ENCODE measurements around the gene AHRR.

The AHRR gene

DNA sequence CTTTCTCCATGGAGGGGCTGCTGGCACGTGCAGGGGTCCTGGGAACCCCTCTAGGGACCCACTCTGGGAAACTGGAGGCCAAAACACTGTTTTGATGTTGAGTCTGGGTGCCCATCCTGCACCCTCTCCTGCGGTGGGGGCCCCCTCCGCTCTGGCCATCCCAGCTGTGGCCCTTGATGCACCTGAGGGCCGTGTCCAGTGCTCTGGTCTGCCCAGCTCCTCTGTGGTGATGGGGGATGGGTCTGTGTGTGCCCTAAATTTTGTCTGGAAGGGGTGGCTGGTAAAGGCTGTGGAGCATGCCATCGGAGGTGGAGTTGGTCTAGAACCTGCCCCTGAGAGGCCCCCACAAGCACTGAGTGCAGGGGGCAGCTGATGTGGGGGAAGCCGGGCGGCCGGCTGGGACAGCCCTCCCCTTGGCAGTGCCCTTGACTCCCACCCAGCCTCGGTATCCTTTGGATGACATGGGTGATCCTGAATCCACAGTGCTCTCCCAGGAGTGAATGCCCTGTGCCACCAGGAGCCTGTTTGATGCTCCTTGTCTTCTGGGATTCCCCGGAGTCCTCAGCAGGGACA lies 26.3 kb downstream of the AHRR start:
- DNase-seq, result no peak

DNA sequence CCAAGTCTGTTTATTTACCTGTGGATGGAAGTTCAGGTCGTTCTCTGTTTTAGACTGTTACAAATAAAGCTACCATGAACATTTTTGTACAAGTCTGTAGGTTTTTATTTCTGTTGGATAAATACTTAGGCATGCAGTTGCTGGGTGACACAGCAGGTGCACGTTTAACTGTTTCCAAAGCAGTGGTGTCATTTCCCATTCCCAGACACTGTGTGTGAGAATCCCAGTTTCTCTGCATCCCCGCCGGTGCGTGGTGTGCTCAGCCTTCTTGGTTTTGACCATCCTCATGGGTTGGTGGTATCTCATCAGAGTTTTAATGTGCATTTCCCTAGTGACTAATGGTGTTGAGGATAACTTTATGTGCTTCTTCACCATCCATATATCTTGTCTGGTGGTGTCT lies 27.2 kb downstream of the AHRR start:
- DNase-seq, result no peak

DNA sequence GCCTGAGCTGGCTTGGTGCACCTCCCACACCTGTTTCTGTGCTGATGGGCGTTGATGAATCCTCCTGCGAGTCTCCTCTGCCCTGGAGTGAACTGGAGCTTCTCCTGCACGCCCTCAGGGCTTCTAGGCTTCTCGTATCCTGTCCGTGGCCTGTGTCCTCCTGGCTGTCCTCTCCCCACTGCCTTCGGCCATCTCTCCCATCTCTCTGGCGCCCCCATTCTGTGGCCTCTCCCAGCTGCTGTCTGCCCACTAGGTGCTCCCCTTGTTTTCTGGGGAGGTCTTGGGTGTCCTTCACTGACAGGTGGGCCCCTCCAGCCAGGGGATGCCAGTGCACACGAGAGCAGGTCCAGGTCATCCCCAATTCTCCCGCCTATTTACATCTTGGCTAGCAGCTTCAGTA lies 28.8 kb downstream of the AHRR start:
- DNase-seq, result no peak

DNA sequence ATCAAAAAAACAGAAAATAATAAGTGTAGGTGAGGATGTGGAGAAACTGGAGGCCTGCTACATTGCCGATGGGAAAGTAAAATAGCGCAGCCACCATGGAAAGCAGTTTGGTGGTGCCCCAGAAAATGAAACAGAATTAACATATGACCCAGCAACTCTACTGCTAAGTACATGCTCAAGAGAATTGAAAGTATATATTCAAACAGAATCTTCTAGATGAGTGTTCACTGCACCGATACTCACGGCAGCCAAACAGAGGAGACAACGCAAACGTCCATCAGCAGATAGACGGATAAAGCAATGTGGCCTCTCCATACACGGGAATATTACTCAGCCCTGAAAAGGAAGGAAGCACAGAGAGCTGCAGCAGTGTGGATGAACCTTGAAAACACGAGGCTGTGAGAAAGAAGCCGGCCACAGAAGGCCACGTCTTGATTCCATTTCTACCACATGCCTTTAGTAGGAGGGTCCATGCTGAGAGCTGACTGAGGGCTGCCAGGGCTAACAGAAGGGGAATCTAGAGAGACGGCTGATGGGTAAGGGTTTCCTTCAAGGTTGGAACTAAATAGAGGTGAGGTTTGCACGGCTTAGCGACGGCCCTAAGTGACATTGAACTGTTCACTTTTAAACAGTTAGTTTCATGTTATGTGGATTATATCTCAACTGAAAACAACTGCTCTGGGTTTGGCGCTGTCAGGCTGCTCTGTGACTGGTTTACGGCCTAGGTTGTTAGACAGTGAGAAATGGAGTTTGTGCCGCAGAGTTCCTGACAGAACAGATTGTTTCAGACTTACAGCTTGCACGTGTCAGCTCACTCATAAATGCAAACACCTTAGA lies 29.8 kb downstream of the AHRR start:
- DNase-seq, result no peak

DNA sequence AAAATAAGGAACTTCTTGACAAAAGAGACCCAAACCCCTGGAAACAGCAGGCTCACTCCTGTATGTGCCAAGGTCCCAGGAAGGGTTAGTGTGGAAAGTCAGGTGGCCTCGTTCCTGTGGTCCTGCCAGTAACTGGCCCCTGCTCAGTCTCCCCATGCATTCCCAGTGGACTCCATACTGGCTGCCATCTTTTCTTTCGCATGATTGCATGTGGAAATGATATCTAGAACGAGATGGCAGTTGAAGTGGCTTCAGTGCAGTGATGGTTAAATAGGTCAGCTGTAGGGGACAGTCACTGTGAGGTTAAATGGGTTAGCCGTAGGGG lies 30.4 kb downstream of the AHRR start:
- DNase-seq, result no peak

DNA sequence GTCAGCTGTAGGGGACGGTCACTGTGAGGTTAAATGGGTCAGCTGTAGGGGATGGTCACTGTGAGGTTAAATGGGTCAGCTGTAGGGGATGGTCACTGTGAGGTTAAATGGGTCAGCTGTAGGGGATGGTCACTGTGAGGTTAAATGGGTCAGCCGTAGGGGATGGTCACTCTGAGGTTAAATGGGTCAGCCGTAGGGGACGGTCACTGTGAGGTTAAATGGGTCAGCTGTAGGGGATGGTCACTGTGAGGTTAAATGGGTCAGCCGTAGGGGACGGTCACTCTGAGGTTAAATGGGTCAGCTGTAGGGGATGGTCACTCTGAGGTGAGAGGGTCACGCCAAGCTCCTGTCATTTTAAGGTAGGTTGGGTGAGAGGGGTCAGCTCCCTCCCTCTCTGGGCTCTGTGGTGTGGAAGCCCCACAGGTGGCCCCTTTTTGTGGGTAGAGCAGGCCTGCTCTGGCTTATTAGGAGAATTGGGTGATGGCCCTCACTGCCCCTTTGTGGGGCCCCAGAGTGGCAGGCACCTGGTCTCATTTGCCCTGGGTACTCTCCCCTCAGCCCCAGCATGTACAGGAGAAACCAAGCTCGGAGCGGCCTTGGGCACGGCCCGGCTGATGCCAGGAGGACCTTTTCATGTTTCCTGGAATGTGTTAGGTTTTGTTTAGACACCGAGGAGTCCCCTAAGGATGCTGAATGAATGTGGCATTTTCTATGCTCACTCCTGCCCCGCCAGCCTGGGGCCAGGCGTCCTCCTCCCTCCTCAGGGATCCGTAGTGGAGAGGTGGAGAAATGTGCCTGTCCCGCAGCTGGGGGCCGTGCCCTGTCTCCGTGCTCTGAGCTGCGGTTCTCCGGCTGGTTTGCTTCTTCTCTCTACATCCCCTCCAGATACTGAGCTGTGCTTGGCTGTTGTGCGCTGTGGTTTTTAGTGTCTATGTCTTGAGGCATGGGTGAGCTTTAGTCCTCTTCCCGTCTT lies 31.4 kb downstream of the AHRR start:
- DNase-seq, result no peak

DNA sequence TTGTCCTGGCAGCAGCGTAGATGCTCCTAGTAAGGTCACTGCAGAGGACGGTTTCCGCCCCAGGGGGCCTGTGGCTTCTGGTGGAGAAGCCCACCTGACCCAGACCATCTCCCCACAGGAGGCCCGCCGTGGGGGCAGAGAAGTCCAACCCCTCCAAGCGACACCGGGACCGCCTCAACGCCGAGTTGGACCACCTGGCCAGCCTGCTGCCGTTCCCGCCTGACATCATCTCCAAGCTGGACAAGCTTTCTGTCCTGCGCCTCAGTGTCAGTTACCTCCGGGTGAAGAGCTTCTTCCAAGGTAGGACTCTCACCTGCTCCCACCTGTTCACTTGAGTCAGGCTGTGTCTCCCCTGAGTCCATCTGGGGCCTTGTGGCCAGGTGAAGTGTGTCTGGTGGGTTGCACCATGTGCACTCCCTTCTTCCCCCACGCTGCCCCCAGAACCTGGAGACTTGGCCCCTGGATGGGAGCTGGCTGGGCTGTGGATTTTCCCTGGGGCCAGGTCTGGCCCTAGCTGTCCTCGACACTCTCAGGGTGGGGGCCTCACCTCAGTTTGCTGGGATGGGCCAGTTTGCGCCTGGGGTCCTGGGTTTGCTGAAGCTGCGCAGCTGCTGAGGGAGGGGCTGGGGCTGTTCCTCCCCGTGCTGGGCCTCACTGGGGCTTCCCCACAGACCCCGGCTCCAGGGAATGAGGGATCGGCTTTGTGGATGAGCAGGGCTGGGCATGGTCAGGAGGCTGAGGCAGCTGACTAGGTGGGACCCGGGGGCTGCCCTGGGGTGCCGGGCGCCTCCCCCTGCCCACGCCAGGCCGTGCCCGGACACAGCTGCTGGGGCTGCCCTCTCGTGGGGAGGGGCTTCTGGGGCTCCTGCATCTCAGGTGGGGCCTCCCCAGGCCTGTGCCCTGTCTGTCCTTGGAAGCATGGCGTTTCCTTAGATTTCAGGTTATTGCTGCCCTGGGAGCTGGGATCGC lies 32.4 kb downstream of the AHRR start:
- DNase-seq, result no peak

DNA sequence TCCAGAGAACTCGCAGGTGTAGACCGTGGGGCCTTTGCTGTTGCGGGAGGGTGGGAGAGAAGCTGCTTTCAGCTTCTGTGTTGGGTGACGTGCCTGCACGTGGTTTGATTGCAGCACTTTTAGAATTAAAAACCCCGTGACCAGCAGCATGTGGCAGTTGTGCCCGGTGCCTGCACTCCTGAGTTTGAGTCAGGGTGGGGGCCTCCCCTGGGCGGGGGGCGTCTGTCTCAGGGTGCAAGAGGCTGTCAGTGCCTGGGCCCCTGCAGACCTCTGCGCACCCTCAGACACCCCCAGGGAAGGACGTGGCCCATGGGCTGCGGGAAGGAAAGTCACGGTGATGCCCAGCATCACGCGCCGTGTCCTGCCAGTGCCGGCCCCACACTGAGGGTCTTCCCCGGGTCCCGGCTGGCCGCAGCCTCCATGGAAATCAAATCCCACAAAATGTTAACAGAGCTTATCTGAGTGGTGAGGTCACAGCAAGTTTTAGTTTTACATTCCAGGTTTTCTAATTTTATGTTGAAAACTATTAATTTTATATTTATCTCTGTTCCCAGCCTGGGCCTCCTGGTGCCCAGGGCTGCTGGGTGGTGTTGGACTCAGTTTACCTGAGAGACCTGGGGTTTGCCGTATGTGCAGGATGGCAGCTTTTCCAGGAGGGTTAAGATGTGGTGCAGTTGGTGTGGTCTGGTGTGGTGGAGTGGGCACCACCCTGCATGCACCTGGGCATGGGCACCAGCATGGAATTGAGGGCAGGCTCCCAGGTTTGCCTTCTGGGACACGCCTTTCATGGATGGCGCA lies 33.3 kb downstream of the AHRR start:
- DNase-seq, result no peak

DNA sequence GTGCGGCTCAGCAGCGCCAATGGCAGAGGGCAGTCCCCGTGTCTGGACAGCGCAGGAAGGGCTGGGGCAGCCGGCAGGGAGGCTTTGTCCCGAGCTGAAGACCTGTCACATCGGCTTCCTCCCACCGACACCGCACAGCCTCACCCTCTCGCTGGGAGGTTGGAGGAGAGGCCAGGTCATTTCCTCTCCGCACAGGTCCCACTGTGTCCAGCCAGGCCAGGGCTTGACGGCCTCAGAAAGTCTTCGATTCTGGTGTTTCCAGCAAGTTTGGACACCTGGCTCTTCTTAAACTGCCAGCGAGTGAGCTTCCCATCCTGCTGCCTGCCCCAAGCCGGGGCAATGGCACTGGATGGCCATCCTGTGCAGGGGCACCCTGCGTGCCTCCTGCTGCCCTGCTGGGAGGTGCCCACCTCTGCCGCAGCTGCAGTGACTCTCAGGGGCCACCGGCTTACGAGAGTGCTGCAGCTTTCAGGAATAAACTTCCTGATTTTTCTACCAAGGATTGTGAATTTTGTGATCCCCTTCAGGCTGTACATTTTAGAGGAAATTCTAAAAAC lies 33.9 kb downstream of the AHRR start:
- no peak for DNase-seq

DNA sequence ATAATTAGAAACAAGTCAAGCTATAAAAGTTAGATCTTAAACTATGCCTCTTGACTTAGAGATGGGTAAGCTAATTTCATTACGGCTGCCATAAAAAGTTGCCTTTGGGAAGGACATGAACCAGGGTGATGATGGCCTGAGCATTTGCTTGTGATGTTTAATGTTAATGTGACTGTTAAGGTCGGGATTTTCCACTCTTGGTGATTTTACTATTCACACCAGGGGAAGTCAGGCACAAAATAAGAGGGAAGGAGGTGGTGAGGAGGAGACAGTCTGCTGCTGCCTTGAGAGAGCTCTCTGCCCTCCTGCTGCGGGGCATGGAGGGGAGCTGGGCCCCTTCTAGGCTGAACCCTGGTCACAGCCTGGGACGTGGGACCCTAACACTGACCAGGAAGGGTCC lies 34.4 kb downstream of the AHRR start:
- DNase-seq, result no peak

DNA sequence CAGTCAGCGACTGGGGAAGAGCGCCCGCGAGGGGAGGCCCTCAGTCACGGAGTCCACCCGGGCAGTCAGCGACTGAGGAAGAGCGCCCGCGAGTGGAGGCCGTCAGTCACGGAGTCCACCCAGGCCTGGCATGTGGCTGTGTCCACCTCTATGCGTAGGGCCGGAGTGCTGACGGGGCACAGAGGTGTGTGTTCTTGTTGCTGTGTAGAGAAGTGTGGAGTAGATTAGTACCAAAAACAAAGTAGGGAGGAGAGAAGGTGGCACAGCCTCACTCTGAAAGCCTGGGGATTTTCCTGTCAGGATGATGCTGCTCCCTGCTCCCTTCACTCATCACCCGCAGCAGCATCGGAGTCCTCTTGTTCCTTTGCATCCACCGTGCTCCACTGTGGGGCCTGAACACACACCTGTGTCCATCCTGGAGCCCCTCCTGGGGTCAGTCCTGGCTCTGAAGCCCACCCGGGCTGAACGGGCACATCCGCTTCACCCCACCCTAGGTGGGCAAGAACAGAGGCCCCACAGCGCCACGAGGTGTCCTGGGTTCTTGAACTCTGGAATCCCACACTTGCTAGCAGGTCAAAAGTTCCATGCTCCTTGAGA lies 37.9 kb downstream of the AHRR start:
- DNase-seq, result no peak

DNA sequence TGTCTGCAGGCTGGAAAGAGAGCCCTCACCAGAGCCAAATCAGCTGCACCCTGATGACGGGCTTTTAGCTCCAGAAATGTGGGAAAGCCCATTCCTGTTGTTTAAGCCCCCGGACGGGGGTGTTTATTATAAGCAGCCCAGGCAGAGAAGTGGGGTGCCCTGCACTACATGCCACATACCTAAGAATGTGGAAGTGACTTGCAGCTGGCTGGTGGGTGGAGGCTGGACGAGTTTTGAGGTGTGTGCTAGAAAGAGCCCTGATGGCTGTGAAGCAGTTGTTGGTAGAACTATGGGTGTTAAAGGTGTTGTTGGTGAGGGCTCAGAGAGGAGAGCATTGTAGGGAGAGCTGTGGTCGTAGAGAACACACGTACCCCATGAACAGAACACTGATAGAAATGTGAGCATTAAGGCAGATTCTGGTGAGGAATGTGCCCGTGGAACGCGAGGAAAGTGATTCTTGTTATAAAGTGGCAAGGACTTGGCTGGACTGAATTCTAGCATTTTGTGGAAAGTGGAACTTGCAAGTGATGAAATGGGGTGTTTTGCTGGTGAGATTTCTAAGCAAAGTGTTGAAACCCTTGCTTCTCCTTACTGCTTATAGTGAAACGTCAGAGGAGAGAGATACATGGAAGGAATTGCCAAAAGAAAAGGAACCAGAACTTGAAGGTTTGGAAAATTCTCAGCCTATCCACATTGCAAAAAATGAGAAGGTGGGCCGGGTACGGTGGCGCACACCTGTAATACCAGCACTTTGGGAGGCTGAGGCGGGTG lies 38.9 kb downstream of the AHRR start:
- no peak for DNase-seq

DNA sequence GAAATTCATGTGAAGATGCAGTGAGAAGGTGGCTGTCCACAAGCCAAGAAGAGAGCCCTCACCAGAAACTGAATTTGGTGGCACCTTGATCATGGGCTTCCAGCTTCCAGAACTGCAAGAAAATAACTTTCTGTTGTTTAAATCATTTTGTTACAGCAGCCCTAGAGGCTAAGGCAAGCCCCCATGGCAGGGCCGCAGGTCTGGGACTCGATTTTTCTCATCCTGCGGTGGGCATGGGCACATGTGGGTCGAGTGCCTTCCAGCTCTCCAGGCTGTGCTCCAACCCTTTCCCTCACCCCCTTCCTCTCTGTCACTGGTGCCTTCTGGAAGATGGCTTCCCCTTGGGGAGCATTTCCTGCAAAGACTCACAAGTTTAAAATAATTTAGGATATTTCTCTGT lies 40.7 kb downstream of the AHRR start:
- no peak for DNase-seq

DNA sequence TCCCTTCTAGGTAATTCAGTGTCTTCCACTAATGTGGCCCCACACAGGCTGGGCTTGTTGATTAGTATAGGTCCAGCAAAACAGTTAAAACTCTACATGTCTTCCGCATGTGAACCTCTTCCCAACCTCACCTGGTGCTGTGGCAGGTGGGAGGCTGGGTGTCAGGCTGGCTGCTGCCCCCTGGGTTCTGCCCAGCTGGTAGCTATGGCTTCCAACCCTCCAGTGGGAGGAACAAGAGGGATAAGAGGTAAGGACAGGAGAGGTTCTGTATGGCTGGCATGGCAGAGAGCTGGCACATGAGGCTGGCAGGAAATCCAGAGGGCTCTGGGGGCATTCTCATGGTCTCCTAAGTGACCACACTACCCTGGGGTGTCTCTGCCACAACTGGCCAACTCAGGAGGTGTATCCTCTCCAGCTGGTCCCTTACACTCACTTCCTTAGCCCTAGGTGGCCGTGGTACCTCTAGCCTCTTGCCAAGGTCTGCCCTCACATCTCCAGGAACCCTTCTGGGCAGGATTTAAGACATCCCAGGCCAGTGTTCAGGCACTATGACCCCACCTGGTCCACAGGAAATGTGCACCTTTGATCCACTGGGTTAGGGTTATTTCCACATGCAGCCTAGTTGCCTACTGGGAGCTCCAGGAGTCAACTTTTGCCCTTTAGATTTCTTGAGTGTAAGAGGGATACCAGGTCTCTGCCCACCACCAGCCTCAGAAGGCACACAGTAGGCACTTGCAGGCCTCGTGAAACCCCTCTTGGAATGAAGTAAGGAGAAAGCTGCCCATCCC lies 41.7 kb downstream of the AHRR start:
- no peak for DNase-seq

DNA sequence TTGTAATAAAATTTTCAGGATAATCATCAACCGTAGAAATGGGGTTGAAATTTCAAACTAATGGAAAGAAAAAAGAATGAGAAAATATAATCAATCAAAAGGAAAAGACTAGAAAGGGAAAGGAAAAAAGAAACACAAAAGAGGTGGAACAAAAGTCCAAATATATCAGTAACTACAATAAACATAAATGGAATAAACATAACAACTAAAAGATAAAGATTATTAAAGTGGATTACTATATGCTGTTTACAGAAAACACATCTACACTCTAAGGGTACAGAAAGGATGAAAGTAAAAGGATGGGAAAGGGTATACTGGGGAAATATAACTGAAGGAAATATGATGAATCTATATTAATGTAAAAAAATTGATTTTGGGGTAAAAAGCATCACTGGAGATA lies 43.0 kb downstream of the AHRR start:
- no peak for DNase-seq

DNA sequence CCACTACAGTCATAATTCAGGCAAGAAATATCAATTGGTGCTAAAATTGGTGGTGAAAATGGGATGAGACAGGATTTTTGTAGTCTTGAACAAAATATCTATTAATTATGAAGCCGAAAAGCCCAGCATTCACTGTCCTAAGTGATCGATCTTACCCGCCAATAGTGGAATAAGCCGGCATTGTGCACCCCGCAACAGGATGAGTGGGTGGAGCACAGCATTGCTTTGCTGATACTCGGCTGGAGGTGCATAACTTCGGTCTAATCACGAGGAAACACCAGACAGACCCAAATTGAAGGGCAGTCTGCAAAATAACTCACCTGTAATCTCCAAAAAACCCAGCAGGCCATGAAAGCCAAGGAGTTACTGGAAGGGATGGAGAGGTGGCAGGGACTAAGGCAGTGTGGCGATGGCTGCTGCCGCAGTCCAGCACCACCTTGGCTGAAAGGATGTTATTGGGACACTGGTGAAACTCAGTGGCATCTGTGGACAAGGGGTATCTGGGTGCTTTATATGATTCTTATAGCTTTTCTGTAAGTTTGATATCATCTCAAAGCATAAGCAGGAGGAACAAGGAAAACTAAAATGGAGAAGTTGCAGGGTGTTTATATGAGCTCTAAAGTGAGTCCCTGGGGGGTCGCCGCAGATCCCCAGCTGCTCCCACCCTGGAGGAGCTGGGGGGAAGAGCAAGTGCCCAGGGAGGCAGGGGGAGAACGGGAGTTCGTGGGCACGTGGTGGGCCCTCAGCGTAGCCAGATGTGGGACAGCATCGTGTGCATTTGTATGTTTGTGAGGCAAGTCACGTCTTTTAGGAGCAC lies 45.2 kb downstream of the AHRR start:
- DNase-seq, result no peak

DNA sequence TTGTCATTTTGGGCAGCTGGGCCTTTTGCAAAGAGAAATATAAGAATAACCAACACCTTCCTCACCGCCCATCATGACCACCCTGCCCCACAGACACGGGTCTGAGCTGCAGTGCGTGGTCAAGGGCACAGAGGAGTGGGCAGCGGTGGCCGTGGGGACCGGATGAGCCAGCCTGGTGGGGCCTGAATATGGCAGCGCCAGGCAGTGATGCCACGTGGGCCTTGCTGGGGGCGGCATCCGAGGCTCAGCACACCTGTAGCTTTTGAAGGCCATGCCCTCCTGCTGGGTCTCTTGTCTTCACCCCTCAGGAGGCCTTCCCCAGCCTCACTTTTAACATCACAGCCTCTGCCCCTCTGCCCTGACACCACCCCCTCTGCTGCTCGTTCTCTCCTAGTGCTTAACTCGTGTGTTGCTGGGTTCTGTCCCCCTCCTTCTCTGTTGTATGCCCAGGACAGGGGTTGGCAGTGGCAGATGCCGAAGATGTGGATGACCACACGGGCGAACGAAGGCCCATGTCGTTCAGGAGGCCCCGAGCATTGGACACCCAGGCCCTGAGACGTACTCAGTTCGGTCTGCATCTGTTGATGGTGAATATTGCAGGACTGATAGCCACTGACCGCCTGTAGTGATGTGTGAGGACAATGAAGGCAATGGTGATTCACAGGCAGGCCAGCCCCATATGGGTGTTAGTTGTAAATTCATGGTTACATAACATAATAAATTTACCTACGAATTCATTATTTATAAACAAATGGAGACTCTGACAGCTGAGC lies 46.0 kb downstream of the AHRR start:
- peak; percentile 1 for DNase-seq

Data from stimulated activated CD4-positive, alpha-beta T cell treated with anti-CD3 and anti-CD28 coated beads, Interleukin-4, amount 100 ng/mL, for 24 hours (primary cell).